MM.1S (cell line): Measurements from ENCODE around the gene GRP.

Experiments used
- DNase-seq: peaks from one replicate; pipeline ENCODE4 v3.0.0-alpha.2; 2015
- H2AFZ ChIP-seq: fragments of 300-600 bp; sonication (generic); 2 replicates; pipeline ENCODE4 v1.6.0; 2016; ENCODE audit warnings: antibody characterized with exemption, low read length
- H3F3A ChIP-seq: fragments of 300-600 bp; sonication (generic); 2 replicates; pipeline ENCODE4 v1.6.1; 2016; ENCODE audit warnings: mild to moderate bottlenecking, antibody characterized with exemption, low read length, moderate library complexity, mixed read lengths; ENCODE audit not compliant: insufficient read depth
- H3K27ac ChIP-seq: fragments of 300-600 bp; sonication (generic); 2 replicates; pipeline ENCODE4 v1.5.1; 2016; ENCODE audit warnings: mild to moderate bottlenecking, low read length
- H3K27me3 ChIP-seq: fragments of 300-600 bp; sonication (generic); replicated peaks from 2 replicates; pipeline ENCODE4 v1.6.0; 2016; ENCODE audit warnings: low read length; ENCODE audit not compliant: insufficient read depth
- H3K36me3 ChIP-seq: fragments of 300-600 bp; sonication (generic); replicated peaks from 2 replicates; pipeline ENCODE4 v1.6.1; 2016; ENCODE audit warnings: mild to moderate bottlenecking, low read length, mixed read lengths; ENCODE audit not compliant: insufficient read depth
- H3K4me1 ChIP-seq: fragments of 300-600 bp; sonication (generic); 2 replicates; pipeline ENCODE4 v1.6.1; 2016; ENCODE audit warnings: low read length, mixed read lengths
- H3K4me2 ChIP-seq: fragments of 300-600 bp; sonication (generic); 2 replicates; pipeline ENCODE4 v1.6.0; 2016; ENCODE audit warnings: low read depth, low read length
- H3K4me3 ChIP-seq: fragments of 300-600 bp; sonication (generic); 2 replicates; pipeline ENCODE4 v1.5.1; 2016; ENCODE audit warnings: low read length, mixed read lengths
- H3K79me2 ChIP-seq: fragments of 300-600 bp; sonication (generic); 2 replicates; pipeline ENCODE4 v1.6.1; 2016; ENCODE audit warnings: mixed run types, low read length, mixed read lengths
- H3K9ac ChIP-seq: fragments of 300-600 bp; sonication (generic); 2 replicates; pipeline ENCODE4 v1.6.1; 2016; ENCODE audit warnings: low read length, mixed read lengths
- H3K9me2 ChIP-seq: fragments of 300-600 bp; sonication (generic); replicated peaks from 2 replicates; pipeline ENCODE4 v1.6.1; 2016; ENCODE audit warnings: mild to moderate bottlenecking, low read length, mixed read lengths; ENCODE audit not compliant: insufficient read depth
- H3K9me3 ChIP-seq: fragments of 300-600 bp; sonication (generic); replicated peaks from 2 replicates; pipeline ENCODE4 v1.6.1; 2016; ENCODE audit warnings: mild to moderate bottlenecking, low read length, mixed read lengths; ENCODE audit not compliant: insufficient read depth
- H4K20me1 ChIP-seq: fragments of 300-600 bp; sonication (generic); 2 replicates; pipeline ENCODE4 v1.6.1; 2016; ENCODE audit warnings: mild to moderate bottlenecking, low read length, moderate library complexity, mixed read lengths; ENCODE audit not compliant: insufficient read depth
- CTCF ChIP-seq: fragments of 300-600 bp; sonication (generic); IDR thresholded peaks from 2 replicates; pipeline ENCODE4 v1.5.1; 2016; ENCODE audit warnings: antibody characterized with exemption, low read length, mixed read lengths
- EZH2 ChIP-seq: fragments of 300-600 bp; sonication (generic); optimal IDR thresholded peaks from 2 replicates; pipeline ENCODE3; 2017; ENCODE audit warnings: low read depth, mild to moderate bottlenecking, antibody characterized with exemption, low read length, mixed read lengths
- EZH2phosphoT487 ChIP-seq: fragments of 300-600 bp; sonication (generic); IDR thresholded peaks from 2 replicates; pipeline ENCODE4 v1.6.1; 2018; ENCODE audit warnings: antibody characterized with exemption, low read length

The GRP gene

GRCh38 chr18:59273759-59274532, 54.0 kb downstream of the GRP start:
- no peaks in the 10 kb centered on the region for H3F3A ChIP-seq
- H4K20me1 ChIP-seq = no peaks in the 10 kb centered on the region
- H3K36me3 ChIP-seq = no peaks in the 10 kb centered on the region
- no peak overlapping the region for H3K27ac ChIP-seq
- no peaks in the 10 kb centered on the region for H3K9me2 ChIP-seq
- 0 out of 2 replicates have a peak, but pooled peaks cover 4% of the 10 kb centered on the region for H3K4me1 ChIP-seq
- H2AFZ ChIP-seq = no peak overlapping the region
- no peaks in the 10 kb centered on the region for H3K79me2 ChIP-seq
- no peak overlapping the region for H3K9ac ChIP-seq
- no peaks in the 10 kb centered on the region for H3K9me3 ChIP-seq
- no peak for TF ChIP-seq EZH2phosphoT487
- no peak for TF ChIP-seq CTCF
- TF ChIP-seq EZH2 = no peak
- no peak for DNase-seq
- H3K4me3 ChIP-seq = no peak overlapping the region
- H3K4me2 ChIP-seq = no peak overlapping the region
- H3K27me3 ChIP-seq = peaks cover 27% of the 10 kb centered on the region

- H2AFZ ChIP-seq = no peak overlapping the region
- no peaks in the 10 kb centered on the region for H3K36me3 ChIP-seq
- DNase-seq = no peak
- H3K9me2 ChIP-seq = no peaks in the 10 kb centered on the region
- H3K4me2 ChIP-seq = no peak overlapping the region
- H3K4me1 ChIP-seq = 0 out of 2 replicates have a peak, but pooled peaks cover 4% of the 10 kb centered on the region
- H3K27ac ChIP-seq = no peak overlapping the region
- H3K4me3 ChIP-seq = no peak overlapping the region
- no peaks in the 10 kb centered on the region for H3K79me2 ChIP-seq
- no peaks in the 10 kb centered on the region for H3K9me3 ChIP-seq
- H4K20me1 ChIP-seq = no peaks in the 10 kb centered on the region
- TF ChIP-seq EZH2 (no peak), EZH2phosphoT487 (no peak), CTCF (no peak)
- no peaks in the 10 kb centered on the region for H3F3A ChIP-seq
- no peak overlapping the region for H3K9ac ChIP-seq
- H3K27me3 ChIP-seq = peaks cover 26% of the 10 kb centered on the region
Observed at GRCh38 chr18:59274533-59274928, 54.6 kb downstream of the GRP start.

- H3K9me3 ChIP-seq = no peaks in the 10 kb centered on the region
- H2AFZ ChIP-seq = no peak overlapping the region
- TF ChIP-seq EZH2phosphoT487 (no peak), CTCF (no peak), EZH2 (no peak)
- H3K36me3 ChIP-seq = no peaks in the 10 kb centered on the region
- no peaks in the 10 kb centered on the region for H3K9me2 ChIP-seq
- no peak overlapping the region for H3K4me2 ChIP-seq
- no peak overlapping the region for H3K27ac ChIP-seq
- no peak overlapping the region for H3K9ac ChIP-seq
- no peaks in the 10 kb centered on the region for H3F3A ChIP-seq
- peaks cover 17% of the 10 kb centered on the region for H3K27me3 ChIP-seq
- H4K20me1 ChIP-seq = no peaks in the 10 kb centered on the region
- H3K4me1 ChIP-seq = 0 out of 2 replicates have a peak, but pooled peaks cover 4% of the 10 kb centered on the region
- no peak overlapping the region for H3K4me3 ChIP-seq
- no peak for DNase-seq
- no peaks in the 10 kb centered on the region for H3K79me2 ChIP-seq
Observed at GRCh38 chr18:59275406-59275949, 55.5 kb downstream of the GRP start.
